DND-41 (cell line): Measurements from ENCODE around the gene SLC66A2.

ENCODE experiments used
- ATAC-seq: fragments of 200-7000 bp; cut with Tn5 transposase; 3 replicates; pipeline ENCODE4 v1.9.1; 2021; ENCODE audit warnings: low read depth; ENCODE audit not compliant: insufficient read depth
- DNase-seq: peaks from one replicate; pipeline ENCODE4 v3.0.0-alpha.2; 2020
- H2AFZ ChIP-seq: 2 replicates; pipeline ENCODE4 v1.6.0; 2012; ENCODE audit warnings: low read depth, low read length
- H3K27ac ChIP-seq: 2 replicates; pipeline ENCODE4 v1.5.1; 2012; ENCODE audit warnings: low read length, inconsistent platforms
- H3K27me3 ChIP-seq: fragments of 200-600 bp; sonication (generic); 2 replicates; pipeline ENCODE4 v1.6.0; 2012; ENCODE audit warnings: low read length, mild to moderate bottlenecking, inconsistent platforms; ENCODE audit not compliant: insufficient read depth, poor library complexity
- H3K36me3 ChIP-seq: 2 replicates; pipeline ENCODE4 v1.5.1; 2012; ENCODE audit warnings: low read length, inconsistent platforms; ENCODE audit not compliant: insufficient read depth
- H3K4me1 ChIP-seq: 2 replicates; pipeline ENCODE4 v1.5.1; 2012; ENCODE audit warnings: mild to moderate bottlenecking, low read length; ENCODE audit not compliant: insufficient read depth
- H3K4me2 ChIP-seq: 2 replicates; pipeline ENCODE4 v1.6.0; 2012; ENCODE audit warnings: mild to moderate bottlenecking, moderate library complexity, low read length, inconsistent platforms; ENCODE audit not compliant: insufficient read depth
- H3K4me3 ChIP-seq, 2 experiments: fragments of 200-600 bp in 1 of 2; shearing (Covaris generic) in 1 of 2; 2 replicates each; pipeline ENCODE4 v1.5.1; 2012 to 2016; ENCODE audit warnings: inconsistent platforms in 2 of 2, low read length in 2 of 2, mild to moderate bottlenecking in 2 of 2, low read depth in 1 of 2, moderate library complexity in 1 of 2
- H3K79me2 ChIP-seq: 2 replicates; pipeline ENCODE4 v1.6.0; 2012; ENCODE audit warnings: low read length, inconsistent platforms; ENCODE audit not compliant: insufficient read depth
- H3K9ac ChIP-seq: 2 replicates; pipeline ENCODE4 v1.6.0; 2012; ENCODE audit warnings: low read depth, mild to moderate bottlenecking, inconsistent platforms, low read length, moderate library complexity
- H3K9me3 ChIP-seq: 2 replicates; pipeline ENCODE4 v1.5.1; 2012; ENCODE audit warnings: low read length, moderate library complexity, mild to moderate bottlenecking, inconsistent platforms; ENCODE audit not compliant: insufficient read depth, severe bottlenecking
- H4K20me1 ChIP-seq: 2 replicates; pipeline ENCODE4 v1.6.0; 2012; ENCODE audit warnings: low read length; ENCODE audit not compliant: insufficient read depth
- EZH2 ChIP-seq: IDR thresholded peaks from 3 replicates; pipeline ENCODE4 v1.6.1; 2012; ENCODE audit warnings: borderline replicate concordance, low read depth, mild to moderate bottlenecking, moderate library complexity, low read length, inconsistent platforms; ENCODE audit not compliant: severe bottlenecking
- TF ChIP-seq, protein P1 (sequence below): IDR thresholded peaks from 2 replicates; pipeline ENCODE4 v1.5.1; 2012; ENCODE audit warnings: borderline replicate concordance, low read length, moderate library complexity, mild to moderate bottlenecking; ENCODE audit not compliant: poor library complexity, severe bottlenecking; ENCODE audit errors: extremely low read depth

SLC66A2 gene

DNA sequence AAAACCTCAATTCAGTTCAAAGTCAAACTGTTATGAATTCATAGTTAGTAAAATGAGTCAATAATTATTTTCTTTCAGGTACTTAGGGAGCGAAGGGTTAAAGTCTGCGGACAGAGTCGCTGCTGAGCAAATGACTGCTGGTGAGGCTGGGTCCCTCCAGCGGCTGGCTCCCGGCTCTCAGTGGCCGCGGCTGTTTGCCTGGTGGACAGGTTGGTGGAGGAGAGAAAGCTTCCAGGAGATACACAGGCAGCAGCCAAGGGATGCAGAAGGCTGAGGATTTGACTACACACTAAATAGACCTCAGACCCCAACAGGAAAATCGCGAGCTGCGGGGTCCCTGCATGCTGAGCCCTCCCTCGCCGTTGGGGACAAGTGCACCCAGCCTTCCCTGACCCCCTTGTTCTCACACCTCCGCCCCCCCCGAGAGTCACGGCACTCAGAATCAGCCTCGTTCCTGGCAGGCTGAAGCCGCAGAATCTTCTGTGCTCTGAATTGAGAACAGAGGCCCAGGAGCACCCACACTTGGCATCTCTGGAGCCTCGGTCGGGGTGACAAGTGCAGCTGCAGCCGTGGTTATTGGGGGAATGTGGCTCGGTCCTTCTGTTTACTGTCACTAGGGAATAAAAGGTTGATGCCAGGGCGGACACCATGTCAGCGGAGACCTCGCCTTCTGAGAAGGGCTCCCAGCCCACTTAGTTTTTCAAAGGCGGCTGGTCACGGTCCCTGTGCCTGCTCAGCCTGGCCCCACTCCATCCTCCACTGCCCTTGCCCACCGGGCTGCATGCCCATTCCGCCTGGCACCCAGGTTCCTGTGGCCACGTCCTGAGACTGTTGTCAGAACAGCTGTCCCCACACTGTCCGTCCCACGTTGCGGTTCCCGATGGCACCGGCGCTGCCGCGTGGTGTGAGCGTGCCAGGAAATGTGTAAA is 74.0 kb downstream of the SLC66A2 start:
- TF ChIP-seq, protein P1, sequence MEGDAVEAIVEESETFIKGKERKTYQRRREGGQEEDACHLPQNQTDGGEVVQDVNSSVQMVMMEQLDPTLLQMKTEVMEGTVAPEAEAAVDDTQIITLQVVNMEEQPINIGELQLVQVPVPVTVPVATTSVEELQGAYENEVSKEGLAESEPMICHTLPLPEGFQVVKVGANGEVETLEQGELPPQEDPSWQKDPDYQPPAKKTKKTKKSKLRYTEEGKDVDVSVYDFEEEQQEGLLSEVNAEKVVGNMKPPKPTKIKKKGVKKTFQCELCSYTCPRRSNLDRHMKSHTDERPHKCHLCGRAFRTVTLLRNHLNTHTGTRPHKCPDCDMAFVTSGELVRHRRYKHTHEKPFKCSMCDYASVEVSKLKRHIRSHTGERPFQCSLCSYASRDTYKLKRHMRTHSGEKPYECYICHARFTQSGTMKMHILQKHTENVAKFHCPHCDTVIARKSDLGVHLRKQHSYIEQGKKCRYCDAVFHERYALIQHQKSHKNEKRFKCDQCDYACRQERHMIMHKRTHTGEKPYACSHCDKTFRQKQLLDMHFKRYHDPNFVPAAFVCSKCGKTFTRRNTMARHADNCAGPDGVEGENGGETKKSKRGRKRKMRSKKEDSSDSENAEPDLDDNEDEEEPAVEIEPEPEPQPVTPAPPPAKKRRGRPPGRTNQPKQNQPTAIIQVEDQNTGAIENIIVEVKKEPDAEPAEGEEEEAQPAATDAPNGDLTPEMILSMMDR = no peak
- TF ChIP-seq EZH2 = no peak
- Histone ChIP-seq H3K9me3 (no peaks in the 10 kb centered on the region), H3K4me1 (no peaks in the 10 kb centered on the region), H3K27me3 (no peaks in the 10 kb centered on the region), H4K20me1 (no peaks in the 10 kb centered on the region), H3K4me3 (no peak overlapping the region), H3K9ac (no peak overlapping the region), H2AFZ (no peak overlapping the region), H3K27ac (no peak overlapping the region), H3K4me2 (no peak overlapping the region), H3K79me2 (no peaks in the 10 kb centered on the region), H3K36me3 (no peaks in the 10 kb centered on the region)
- no peak for ATAC-seq
- no peak for DNase-seq

DNA sequence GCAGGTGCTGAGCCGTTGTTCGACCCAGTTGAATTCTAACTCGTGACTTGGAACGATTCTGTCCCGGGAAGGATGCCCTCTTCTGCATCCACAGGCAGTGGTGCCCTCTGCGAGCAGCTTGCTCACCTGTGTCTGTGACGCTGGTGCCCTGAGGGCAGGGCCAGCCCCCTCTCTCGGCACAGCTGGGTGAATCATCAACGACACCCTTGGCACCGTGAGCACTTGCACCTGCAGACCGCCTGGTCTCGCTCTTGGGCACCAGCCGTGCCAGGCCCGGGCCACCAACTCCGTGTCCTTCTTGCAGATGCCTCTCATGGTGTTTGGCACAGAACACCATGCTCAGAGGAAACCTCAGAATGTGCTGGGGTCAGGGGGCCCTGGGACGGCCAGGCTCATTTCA is 75.0 kb downstream of the SLC66A2 start:
- H3K36me3 ChIP-seq = no peaks in the 10 kb centered on the region
- no peaks in the 10 kb centered on the region for H3K79me2 ChIP-seq
- no peak overlapping the region for H2AFZ ChIP-seq
- H3K27me3 ChIP-seq = no peaks in the 10 kb centered on the region
- DNase-seq = no peak
- TF ChIP-seq, protein P1 = no peak
- no peak for TF ChIP-seq EZH2
- no peak overlapping the region for H3K9ac ChIP-seq
- H3K9me3 ChIP-seq = no peaks in the 10 kb centered on the region
- no peaks in the 10 kb centered on the region for H4K20me1 ChIP-seq
- ATAC-seq = no peak
- no peak overlapping the region for H3K4me2 ChIP-seq
- H3K4me3 ChIP-seq = no peak overlapping the region
- H3K27ac ChIP-seq = no peak overlapping the region
- no peaks in the 10 kb centered on the region for H3K4me1 ChIP-seq

- no peak overlapping the region for H3K9ac ChIP-seq
- no peak for ATAC-seq
- H3K9me3 ChIP-seq = no peaks in the 10 kb centered on the region
- no peak overlapping the region for H2AFZ ChIP-seq
- H3K36me3 ChIP-seq = no peaks in the 10 kb centered on the region
- no peak overlapping the region for H3K4me3 ChIP-seq
- no peaks in the 10 kb centered on the region for H3K79me2 ChIP-seq
- no peak for DNase-seq
- no peaks in the 10 kb centered on the region for H4K20me1 ChIP-seq
- no peak for TF ChIP-seq EZH2
- TF ChIP-seq, protein P1 = no peak
- no peak overlapping the region for H3K27ac ChIP-seq
- no peaks in the 10 kb centered on the region for H3K27me3 ChIP-seq
- no peaks in the 10 kb centered on the region for H3K4me1 ChIP-seq
- no peak overlapping the region for H3K4me2 ChIP-seq
Measured at GRCh38 chr18:79875931-79876461, 75.5 kb downstream of the SLC66A2 start.
